ENCODE data around the gene UCHL3. TPM values are rescaled to one million over a fixed set of nuclear protein-coding genes. Genes with fewer than 3 reads are reported as not detected.

Gene UCHL3
- total RNA-seq, 3 donors from 2014 or later: 29.2 to 33.2 (median 29.6) TPM

DNA sequence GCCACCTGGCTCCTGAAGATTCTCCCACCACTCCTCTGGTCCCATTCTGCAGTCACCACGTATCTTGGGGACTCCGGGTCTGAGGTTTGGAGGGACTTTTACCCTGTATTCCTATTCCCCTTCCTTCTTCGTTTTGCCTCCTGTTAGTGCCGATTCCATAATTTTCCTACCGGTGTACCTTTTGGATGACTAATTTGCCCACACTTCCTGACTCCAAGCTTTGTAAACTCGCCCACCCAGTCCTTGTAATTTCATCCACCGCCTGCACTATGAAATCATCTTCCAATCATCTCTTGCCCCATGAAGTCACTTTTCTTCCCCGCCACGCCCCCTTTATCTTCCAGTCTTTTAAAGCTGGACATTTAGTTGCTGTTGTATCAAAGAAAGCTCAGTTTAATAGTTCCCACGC lies 572 bp downstream of the UCHL3 start:
- peak overlapping the region; percentile 84 to 92 (median 91) for H3K4me3 ChIP-seq
- DNase-seq (ENCODE audit: low spot score in 2 of 2): peak in 1 of 2 donors; percentile 46
- intact Hi-C loops (cut with DNase I; ENCODE audit: low total_unique reads): no loop called here
- peak overlapping the region; percentile 88 to 91 for H3K27ac ChIP-seq
- H3K9me3 ChIP-seq: no peaks in the 10 kb centered on the region
- H3K36me3 ChIP-seq: no peaks in the 10 kb centered on the region
- H3K27me3 ChIP-seq: no peaks in the 10 kb centered on the region
- TF ChIP-seq, protein P1, sequence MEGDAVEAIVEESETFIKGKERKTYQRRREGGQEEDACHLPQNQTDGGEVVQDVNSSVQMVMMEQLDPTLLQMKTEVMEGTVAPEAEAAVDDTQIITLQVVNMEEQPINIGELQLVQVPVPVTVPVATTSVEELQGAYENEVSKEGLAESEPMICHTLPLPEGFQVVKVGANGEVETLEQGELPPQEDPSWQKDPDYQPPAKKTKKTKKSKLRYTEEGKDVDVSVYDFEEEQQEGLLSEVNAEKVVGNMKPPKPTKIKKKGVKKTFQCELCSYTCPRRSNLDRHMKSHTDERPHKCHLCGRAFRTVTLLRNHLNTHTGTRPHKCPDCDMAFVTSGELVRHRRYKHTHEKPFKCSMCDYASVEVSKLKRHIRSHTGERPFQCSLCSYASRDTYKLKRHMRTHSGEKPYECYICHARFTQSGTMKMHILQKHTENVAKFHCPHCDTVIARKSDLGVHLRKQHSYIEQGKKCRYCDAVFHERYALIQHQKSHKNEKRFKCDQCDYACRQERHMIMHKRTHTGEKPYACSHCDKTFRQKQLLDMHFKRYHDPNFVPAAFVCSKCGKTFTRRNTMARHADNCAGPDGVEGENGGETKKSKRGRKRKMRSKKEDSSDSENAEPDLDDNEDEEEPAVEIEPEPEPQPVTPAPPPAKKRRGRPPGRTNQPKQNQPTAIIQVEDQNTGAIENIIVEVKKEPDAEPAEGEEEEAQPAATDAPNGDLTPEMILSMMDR (IDR thresholded peaks at IDR 0.05): no peak
- TF ChIP-seq POLR2AphosphoS5 (IDR thresholded peaks at IDR 0.05) (no peak), POLR2A (IDR thresholded peaks at IDR 0.05) (no peak)
- H3K4me1 ChIP-seq: peaks cover 0 to 10% of the 10 kb centered on the region in 2 donors

DNA sequence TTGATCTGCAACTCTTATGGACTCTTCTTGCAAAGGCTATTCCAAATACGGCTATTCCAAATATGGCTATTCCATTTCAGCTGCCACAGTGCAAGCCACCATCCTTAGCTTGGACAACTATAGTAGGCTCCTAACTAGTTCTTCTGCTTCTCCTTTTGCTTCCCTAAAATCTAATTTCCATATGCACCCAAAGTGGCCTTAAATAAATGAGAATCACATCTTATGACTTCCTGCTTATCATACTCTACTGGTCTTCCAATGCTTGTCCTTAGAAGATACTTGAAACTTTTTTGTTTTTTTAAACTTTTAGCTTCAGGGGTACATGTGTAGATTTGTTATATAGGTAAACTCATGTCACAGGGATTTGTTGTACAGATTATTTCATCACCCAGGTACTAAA lies 4.9 kb downstream of the UCHL3 start:
- H3K36me3 ChIP-seq: no peaks in the 10 kb centered on the region
- no peak for TF ChIP-seq POLR2AphosphoS5 (IDR thresholded peaks at IDR 0.05)
- TF ChIP-seq POLR2A (IDR thresholded peaks at IDR 0.05): no peak
- TF ChIP-seq, protein P1 (IDR thresholded peaks at IDR 0.05): no peak
- H3K9me3 ChIP-seq: no peaks in the 10 kb centered on the region
- no peak for DNase-seq (ENCODE audit: low spot score in 2 of 2)
- H3K4me1 ChIP-seq: peaks cover 0 to 10% of the 10 kb centered on the region in 2 donors
- no peak overlapping the region for H3K4me3 ChIP-seq
- no peak overlapping the region for H3K27ac ChIP-seq
- H3K27me3 ChIP-seq: no peaks in the 10 kb centered on the region
- intact Hi-C loops (cut with DNase I; ENCODE audit: low total_unique reads): no loop called here

DNA sequence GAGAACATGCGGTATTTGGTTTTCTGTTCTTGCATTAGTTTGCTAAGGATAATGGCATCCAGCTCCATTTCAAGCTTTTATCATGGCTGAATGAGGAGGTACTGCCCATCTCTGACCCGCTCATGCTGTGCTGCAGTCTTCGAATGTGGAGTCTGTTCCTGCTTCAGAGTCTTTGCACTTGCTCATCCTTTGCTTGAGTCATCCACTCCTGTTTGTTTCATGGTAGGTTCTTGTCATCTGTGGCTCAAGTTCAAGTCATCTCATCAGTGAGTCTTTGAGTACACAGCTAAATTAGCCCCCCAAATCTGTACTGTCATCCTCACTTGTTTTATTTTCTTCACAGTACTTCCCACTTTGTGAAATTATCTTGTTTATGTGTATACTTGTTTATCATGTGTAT lies 5.4 kb downstream of the UCHL3 start:
- TF ChIP-seq POLR2AphosphoS5 (IDR thresholded peaks at IDR 0.05) (no peak), POLR2A (IDR thresholded peaks at IDR 0.05) (no peak)
- TF ChIP-seq, protein P1 (IDR thresholded peaks at IDR 0.05): no peak
- no peak overlapping the region for H3K27ac ChIP-seq
- peaks cover 0 to 10% of the 10 kb centered on the region in 2 donors for H3K4me1 ChIP-seq
- DNase-seq (ENCODE audit: low spot score in 2 of 2): no peak
- no peaks in the 10 kb centered on the region for H3K9me3 ChIP-seq
- H3K4me3 ChIP-seq: no peak overlapping the region
- intact Hi-C loops (cut with DNase I; ENCODE audit: low total_unique reads): no loop called here
- H3K36me3 ChIP-seq: no peaks in the 10 kb centered on the region
- no peaks in the 10 kb centered on the region for H3K27me3 ChIP-seq

DNA sequence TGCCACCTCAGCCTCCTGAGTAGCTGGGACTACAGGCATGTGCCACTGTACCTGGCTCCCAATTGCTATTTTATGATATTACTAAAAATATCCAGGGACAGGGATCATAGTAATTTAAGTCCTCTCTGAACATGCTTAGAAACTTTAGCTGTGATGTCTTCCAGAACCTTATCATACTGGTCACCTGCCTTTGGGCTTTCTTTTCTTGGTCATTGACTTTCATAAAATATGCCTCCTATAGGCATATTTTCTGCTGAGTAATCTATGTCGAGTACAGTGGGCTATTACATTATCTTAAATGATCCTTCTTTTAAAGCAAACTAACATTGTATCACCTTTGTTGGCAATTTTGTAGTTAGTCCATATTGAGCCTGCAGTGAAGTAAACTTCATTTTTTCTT lies 6.2 kb downstream of the UCHL3 start:
- H3K36me3 ChIP-seq: no peaks in the 10 kb centered on the region
- peaks cover 0 to 6% of the 10 kb centered on the region in 2 donors for H3K4me1 ChIP-seq
- intact Hi-C loops (cut with DNase I; ENCODE audit: low total_unique reads): no loop called here
- no peak for DNase-seq (ENCODE audit: low spot score in 2 of 2)
- no peak overlapping the region for H3K4me3 ChIP-seq
- H3K27ac ChIP-seq: no peak overlapping the region
- H3K27me3 ChIP-seq: no peaks in the 10 kb centered on the region
- TF ChIP-seq POLR2AphosphoS5 (IDR thresholded peaks at IDR 0.05) (no peak), POLR2A (IDR thresholded peaks at IDR 0.05) (no peak)
- TF ChIP-seq, protein P1 (IDR thresholded peaks at IDR 0.05): no peak
- no peaks in the 10 kb centered on the region for H3K9me3 ChIP-seq

DNA sequence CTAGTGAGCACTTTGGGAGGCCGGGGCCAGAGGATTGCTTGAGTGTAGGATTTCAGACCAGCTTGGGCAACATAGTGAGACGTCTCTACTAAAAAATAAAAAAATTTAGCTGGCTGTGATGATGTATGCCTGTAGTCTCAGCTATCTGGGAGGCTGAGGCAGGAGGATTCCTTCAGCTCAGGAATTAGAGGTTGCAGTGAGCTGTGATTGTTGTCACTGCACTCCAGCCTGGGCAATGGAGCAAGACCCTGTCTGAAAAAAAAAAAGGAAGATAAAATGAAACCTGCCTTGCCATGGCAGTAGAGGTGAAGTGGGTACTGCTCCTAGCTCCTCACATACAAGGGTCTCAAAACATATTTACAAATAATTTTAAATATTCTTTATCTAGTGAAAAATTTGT lies 7.4 kb downstream of the UCHL3 start:
- no peak for DNase-seq (ENCODE audit: low spot score in 2 of 2)
- no peaks in the 10 kb centered on the region for H3K9me3 ChIP-seq
- TF ChIP-seq POLR2AphosphoS5 (IDR thresholded peaks at IDR 0.05): no peak
- TF ChIP-seq, protein P1 (IDR thresholded peaks at IDR 0.05): no peak
- intact Hi-C loops (cut with DNase I; ENCODE audit: low total_unique reads): no loop called here
- no peaks in the 10 kb centered on the region for H3K36me3 ChIP-seq
- no peaks in the 10 kb centered on the region for H3K4me1 ChIP-seq
- H3K4me3 ChIP-seq: no peak overlapping the region
- H3K27me3 ChIP-seq: no peaks in the 10 kb centered on the region
- H3K27ac ChIP-seq: no peak overlapping the region
